Liver (tissue), 3 donors: ENCODE measurements around the gene GRIK1.

Source experiments
- EGR1 ChIP-seq, 2 donors: IDR thresholded peaks; 2 replicates each; pipeline ENCODE4 v1.6.1; 2016 to 2018; ENCODE audit warnings: antibody characterized with exemption in 2 of 2, low read depth in 2 of 2
- GABPA ChIP-seq, 2 donors: IDR thresholded peaks in 1 of 2; conservative IDR thresholded peaks in 1 of 2; 2 replicates each; pipeline ENCODE4 v1.6.1; 2016; ENCODE audit warnings: antibody characterized with exemption in 2 of 2, mild to moderate bottlenecking in 1 of 2, moderate library complexity in 1 of 2
- JUND ChIP-seq, 2 donors: IDR thresholded peaks; 2 replicates each; pipeline ENCODE4 v1.6.1; 2016; ENCODE audit warnings: antibody characterized with exemption in 2 of 2
- RAD21 ChIP-seq, 2 donors: IDR thresholded peaks; 2 replicates each; pipeline ENCODE4 v1.6.1; 2016; ENCODE audit warnings: antibody characterized with exemption in 2 of 2, mild to moderate bottlenecking in 2 of 2
- RXRA ChIP-seq, 2 donors: IDR thresholded peaks; 2 replicates each; pipeline ENCODE4 v1.6.1; 2017 to 2018; ENCODE audit warnings: antibody characterized with exemption in 2 of 2, mild to moderate bottlenecking in 1 of 2
- TAF1 ChIP-seq: conservative IDR thresholded peaks from 2 replicates; pipeline ENCODE4 v1.6.1; 2016; ENCODE audit warnings: antibody characterized with exemption, mild to moderate bottlenecking
- TF ChIP-seq, protein P1 (sequence below): fragments of 150-350 bp; IDR thresholded peaks from 2 replicates; pipeline ENCODE4 v1.5.1; 2017; ENCODE audit warnings: improper control_type of control experiment, low read depth, low read length; ENCODE audit not compliant: missing input control
- TF ChIP-seq, protein P2 (sequence below): IDR thresholded peaks from 2 replicates; pipeline ENCODE4 v1.6.1; 2016; ENCODE audit warnings: antibody characterized with exemption, mild to moderate bottlenecking
- donor health status: healthy.
- donor health status: healthy.

DNA sequence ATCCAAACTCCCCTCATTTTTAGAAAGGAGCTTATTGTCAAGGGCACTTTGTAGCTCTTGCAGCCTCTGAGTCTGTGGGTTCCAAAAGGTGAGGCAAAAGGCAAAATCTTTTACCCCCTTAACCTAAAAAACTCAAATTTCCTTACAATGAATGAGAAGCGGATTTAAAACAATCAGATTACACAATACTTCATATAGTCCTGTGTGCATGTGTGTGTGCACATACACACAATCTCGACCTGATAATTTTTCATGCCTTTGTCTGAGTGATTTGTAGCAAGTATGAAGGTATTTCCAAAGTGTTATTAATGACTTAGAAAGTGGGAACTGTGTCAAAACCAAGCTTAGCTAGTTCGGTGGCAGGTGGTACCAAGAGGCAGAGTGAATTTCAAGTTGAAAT is 42.9 kb downstream of the GRIK1 start:
- TF ChIP-seq EGR1 (IDR thresholded peaks at IDR 0.05; ENCODE audit: low read depth in 2 of 2): no peak
- TF ChIP-seq, protein P1, sequence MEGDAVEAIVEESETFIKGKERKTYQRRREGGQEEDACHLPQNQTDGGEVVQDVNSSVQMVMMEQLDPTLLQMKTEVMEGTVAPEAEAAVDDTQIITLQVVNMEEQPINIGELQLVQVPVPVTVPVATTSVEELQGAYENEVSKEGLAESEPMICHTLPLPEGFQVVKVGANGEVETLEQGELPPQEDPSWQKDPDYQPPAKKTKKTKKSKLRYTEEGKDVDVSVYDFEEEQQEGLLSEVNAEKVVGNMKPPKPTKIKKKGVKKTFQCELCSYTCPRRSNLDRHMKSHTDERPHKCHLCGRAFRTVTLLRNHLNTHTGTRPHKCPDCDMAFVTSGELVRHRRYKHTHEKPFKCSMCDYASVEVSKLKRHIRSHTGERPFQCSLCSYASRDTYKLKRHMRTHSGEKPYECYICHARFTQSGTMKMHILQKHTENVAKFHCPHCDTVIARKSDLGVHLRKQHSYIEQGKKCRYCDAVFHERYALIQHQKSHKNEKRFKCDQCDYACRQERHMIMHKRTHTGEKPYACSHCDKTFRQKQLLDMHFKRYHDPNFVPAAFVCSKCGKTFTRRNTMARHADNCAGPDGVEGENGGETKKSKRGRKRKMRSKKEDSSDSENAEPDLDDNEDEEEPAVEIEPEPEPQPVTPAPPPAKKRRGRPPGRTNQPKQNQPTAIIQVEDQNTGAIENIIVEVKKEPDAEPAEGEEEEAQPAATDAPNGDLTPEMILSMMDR: no peak
- TF ChIP-seq TAF1: no peak
- TF ChIP-seq, protein P2, sequence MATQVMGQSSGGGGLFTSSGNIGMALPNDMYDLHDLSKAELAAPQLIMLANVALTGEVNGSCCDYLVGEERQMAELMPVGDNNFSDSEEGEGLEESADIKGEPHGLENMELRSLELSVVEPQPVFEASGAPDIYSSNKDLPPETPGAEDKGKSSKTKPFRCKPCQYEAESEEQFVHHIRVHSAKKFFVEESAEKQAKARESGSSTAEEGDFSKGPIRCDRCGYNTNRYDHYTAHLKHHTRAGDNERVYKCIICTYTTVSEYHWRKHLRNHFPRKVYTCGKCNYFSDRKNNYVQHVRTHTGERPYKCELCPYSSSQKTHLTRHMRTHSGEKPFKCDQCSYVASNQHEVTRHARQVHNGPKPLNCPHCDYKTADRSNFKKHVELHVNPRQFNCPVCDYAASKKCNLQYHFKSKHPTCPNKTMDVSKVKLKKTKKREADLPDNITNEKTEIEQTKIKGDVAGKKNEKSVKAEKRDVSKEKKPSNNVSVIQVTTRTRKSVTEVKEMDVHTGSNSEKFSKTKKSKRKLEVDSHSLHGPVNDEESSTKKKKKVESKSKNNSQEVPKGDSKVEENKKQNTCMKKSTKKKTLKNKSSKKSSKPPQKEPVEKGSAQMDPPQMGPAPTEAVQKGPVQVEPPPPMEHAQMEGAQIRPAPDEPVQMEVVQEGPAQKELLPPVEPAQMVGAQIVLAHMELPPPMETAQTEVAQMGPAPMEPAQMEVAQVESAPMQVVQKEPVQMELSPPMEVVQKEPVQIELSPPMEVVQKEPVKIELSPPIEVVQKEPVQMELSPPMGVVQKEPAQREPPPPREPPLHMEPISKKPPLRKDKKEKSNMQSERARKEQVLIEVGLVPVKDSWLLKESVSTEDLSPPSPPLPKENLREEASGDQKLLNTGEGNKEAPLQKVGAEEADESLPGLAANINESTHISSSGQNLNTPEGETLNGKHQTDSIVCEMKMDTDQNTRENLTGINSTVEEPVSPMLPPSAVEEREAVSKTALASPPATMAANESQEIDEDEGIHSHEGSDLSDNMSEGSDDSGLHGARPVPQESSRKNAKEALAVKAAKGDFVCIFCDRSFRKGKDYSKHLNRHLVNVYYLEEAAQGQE: no peak
- no peak for TF ChIP-seq JUND (IDR thresholded peaks at IDR 0.05)
- TF ChIP-seq GABPA (IDR thresholded peaks at IDR 0.05 in 1 of 2, conservative IDR thresholded peaks at IDR 0.05 in 1 of 2): no peak
- no peak for TF ChIP-seq RAD21 (IDR thresholded peaks at IDR 0.05)
- TF ChIP-seq RXRA (IDR thresholded peaks at IDR 0.05): no peak
